ENCODE results near the gene CLDN19.
"Not testable (repeated sequence)": the region's sequence is repeated elsewhere in the genome, so short reads cannot be mapped to it uniquely, and the experiment has no call there.

CLDN19 gene

GRCh38 chr1:42737257-42737656, 2.8 kb downstream of the CLDN19 start:
- no peak for DNase-seq

DNA sequence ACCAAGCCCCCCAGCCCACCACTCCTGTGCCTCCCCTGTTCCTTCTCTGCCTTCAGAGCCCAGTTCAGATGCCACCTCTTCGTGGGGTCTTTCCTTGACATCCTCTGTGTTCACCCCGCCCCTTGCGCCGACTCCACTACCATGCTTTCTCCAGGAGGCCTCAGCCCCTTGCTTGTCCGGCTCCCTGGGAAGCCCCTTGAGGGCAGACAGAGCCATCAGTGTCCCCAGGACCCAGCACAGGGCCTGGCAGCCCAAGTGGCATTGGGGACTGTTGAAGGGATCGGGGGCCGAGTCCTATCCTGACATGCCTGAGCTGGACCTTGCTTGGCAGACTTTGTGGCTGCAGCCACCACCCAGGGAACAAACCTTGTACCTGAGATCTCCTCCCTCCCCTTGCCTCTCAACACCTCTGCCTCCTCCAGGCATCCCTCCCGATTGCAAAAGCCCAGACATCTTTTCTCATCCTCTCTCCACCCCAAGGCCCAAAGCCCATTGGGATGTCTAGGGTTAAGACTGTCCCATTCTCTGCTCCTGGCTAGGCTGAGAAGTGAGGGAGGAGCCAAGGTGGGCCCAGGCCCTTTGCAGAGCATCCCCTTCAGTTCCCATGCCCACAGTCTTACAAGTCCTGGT, 3.4 kb downstream of the CLDN19 start:
- DNase-seq, result no peak

DNA sequence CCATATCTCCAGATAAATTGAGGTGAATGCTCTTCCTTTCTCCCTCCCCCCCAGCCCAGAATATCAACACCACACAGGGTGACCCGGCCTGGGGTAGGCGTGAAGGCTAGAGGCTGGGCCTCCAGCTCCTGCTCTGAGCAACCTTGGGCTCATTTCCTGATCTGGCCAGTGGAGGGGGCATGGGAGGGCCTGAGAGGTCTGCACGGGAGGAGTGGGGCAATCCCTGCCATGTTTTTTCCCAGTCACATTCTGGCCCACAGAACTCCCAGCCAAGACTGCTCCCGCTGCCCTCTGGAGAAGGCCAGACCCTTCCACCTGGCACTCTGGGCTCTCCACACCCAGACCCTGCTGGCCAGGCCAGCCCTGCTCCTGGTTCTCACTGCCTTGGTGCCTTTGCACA, 3.9 kb downstream of the CLDN19 start:
- DNase-seq, result peak; percentile 50

DNA sequence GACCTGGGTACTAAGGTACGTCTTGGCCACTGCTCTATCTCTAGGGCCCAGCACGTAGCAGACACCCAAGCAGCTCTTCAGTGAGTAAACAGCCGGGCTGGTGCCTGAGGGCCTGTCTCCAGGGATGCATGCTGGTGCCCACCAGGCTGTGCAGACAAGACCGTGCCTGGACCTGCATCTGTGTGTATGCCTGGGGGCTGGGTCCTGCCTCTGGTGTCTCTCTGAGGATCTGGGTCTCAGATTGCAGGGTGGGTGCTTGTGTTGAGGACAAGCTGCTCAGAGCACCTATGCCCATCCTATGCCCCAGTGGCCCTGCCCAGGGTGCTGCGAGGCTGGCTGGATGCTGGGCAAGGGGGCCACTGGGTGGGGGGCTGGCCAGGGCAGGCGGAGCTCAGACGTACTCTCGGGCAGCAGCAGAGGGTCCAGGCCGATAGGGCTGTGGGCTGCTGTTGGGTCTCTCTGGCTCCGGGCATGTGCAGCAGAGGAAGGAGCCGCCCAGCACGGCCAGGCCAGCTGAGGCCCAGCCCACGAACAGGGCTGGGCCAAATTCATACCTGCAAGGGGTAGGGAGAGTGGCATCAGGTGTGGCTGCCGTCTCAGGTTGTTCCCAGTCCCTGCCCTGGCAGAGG, 4.4 kb downstream of the CLDN19 start:
- DNase-seq, result no peak

DNA sequence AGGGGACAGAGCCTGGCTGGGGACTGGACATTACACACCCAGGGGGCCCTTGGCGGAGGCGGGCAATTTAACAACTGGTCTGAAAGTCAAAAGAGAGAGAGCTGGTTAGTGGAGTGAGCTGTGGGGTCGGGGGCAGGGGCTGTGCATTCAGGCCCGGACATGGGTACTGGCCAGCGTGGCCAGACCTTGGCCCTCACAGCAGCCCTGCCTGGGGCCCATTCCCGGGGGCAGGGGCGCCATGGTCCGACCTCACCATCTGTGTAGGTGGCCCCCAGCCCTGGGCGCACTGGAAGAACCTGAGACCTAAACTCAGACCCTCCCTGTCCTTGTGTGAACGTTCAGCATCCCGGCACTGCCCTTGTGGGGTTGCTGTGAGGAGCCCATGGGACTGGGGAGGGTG, 5.0 kb downstream of the CLDN19 start:
- DNase-seq, result no peak

GRCh38 chr1:42734201-42735035, 5.6 kb downstream of the CLDN19 start:
- DNase-seq, result no peak

GRCh38 chr1:42733415-42734200, 6.4 kb downstream of the CLDN19 start:
- no peak for DNase-seq

DNA sequence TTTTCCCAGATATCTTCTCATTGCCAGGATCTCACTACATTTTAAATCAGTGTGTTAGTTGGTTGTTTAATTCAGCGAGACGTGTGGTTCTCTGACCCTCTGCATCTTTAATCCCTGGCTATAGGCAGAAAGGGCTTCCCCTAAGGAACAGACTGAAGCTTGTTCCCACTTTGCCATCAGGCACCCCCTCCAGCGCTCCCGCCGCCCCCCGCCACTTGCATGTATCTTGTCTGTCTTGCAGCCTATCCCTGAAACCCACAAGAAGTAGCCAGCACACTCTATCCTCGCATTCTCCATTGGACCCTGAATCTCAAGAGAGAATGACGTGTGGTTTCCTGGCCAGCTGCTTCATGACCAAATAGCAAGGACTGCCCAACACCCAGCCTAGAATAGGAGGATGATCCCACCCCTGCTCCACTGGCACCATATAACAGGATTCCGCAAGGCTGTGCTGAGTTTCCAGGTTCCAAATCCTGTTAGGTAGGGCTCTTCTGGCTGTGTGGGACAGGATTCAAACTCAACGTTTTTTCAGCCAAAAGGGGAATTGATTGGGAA, 7.8 kb downstream of the CLDN19 start:
- peak; percentile 95 for DNase-seq

DNA sequence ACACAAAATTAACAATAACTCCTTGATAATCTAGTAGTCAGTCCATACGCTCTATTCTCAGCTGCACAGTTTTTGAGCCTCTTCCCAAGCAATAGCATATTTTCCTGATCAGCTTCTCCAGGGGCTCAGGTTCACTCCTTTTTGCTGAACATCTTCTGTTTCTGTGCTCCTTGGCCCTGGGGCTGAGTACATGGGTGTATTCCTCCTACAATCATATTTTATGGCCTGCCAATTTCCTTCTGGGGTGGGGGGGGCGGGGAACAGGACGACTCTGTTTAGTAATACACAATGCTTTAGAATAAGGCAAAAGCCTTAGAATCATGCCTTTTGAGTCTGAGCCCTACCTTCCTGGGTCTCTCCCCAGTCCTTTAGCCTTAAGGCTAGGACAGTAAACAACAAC, 8.5 kb downstream of the CLDN19 start:
- no peak for DNase-seq

- DNase-seq, result peak; percentile 63
Observed at GRCh38 chr1:42730988-42731387, 9.0 kb downstream of the CLDN19 start.

DNA sequence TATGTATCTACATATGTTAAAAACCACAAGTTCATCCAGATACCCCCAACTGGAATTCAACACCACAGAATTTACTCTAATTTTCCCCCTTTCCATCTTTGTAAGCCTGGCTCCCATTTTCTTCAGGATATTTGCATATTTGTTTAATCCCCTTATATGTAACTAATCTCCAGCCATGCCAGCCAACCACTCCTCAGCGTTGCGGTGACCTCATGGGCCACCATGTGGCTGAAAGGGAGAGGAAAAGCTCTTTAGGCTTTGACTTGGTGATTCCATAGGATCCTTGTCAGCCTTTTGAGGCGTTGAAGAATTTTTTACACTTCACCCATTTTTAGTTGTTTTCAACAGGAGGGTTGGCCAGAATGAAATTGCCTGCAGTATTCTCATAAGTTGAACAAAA, 10.0 kb downstream of the CLDN19 start:
- peak; percentile 72 for DNase-seq

DNA sequence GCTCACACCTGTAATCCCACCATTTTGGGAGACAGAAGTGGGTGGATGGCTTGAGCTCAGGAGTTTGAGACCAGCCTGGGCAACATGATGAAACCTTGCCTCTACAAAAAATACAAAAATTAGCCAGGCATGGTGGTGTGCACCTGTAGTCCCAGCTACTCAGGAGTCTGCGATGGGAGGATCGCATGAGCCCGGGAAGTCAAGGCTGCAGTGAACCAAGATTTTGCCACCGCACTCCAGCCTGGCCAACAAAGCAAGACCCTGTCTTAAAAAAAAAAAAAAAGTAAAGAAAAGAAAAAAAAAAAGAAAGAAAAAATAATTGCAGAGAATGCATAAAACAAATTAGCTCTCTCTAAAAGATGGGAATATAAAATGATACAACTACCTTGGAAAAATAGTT, 14.2 kb downstream of the CLDN19 start:
- DNase-seq, result not testable (repeated sequence)

- no peak for DNase-seq
Observed at GRCh38 chr1:42723511-42723910, 16.5 kb downstream of the CLDN19 start.

- not testable (repeated sequence) for DNase-seq
Observed at GRCh38 chr1:42722403-42722802, 17.6 kb downstream of the CLDN19 start.

DNA sequence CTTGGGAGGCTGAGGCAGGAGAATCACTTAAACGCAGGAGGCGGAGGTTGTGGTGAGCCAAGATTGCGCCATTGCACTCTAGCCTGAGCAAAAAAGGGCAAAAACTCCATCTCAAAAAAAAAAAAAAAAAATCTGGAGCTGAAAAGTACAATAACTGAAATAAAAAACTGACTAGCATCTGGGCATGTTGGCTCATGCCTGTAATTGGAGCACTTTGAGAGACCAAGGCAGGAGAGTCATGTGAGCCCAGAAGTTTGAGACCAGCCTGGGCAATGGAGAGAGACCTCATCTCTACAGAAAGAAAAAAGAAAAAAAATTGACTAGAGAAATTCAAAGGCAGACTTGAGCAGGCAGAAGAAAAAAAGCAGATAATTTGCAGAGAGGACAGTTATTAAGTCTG, 18.1 kb downstream of the CLDN19 start:
- DNase-seq, result no peak

- DNase-seq, result no peak
Observed at GRCh38 chr1:42720868-42721267, 19.2 kb downstream of the CLDN19 start.

GRCh38 chr1:42714441-42714840, 25.6 kb downstream of the CLDN19 start:
- DNase-seq, result not testable (repeated sequence)

DNA sequence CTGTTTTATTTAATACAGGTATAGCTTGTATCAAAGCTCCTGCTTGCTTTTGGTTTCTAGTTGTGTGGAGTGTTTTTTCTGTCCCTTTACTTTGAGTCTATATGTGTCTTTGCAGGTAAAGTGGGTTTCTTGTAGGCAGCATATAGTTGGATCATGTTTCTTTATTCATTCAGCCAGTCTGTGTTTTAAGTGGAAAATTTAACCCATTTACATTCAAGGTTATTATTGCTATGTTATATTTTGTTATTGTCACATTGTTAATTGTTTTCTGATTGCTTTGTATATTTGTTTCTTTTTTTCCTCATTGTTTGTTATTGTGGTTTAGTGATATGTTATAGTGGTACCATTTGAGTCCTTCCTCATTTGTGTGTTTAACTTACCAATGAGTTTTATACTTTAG, 26.7 kb downstream of the CLDN19 start:
- DNase-seq, result no peak

DNA sequence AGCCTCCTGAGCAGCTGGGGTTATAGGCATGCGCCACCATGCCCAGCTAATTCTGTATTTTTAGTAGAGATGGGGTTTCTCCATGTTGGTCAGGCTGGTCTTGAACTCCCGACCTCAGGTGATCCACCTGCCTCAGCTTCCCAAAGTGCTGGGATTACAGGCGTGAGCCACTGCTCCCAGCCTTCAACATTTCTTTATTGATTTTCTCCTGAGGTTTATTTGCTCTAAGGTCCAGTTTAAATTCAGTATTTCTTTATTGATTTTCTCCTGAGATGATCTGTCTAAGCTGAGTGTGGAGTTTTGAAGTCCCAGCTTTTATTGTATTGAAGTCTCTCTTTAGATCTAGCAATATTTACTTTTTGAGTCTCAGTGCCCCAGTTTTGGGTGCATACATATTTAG, 27.2 kb downstream of the CLDN19 start:
- DNase-seq, result not testable (repeated sequence)

GRCh38 chr1:42703888-42704464, 36.1 kb downstream of the CLDN19 start:
- no peak for DNase-seq

DNA sequence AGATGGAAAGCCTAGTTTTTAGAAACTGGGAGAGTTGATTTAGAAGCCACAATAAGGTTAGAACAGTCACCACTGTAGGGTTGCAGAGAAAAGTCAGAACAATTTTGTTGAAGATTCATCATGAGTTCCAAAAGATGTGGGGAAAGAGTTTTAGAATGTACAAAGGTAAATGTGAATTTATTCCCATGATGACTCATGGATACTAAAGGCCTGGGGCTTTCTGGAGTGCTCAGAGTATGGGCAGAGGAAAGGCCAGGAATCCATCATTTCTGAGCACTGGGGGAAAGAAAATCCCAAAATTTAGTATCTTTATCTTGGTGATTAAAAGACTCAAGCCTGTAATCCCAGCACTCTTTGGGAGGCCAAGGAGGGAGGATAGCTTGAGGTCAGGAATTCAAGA, 40.0 kb downstream of the CLDN19 start:
- no peak for DNase-seq

GRCh38 chr1:42698081-42698813, 41.8 kb downstream of the CLDN19 start:
- DNase-seq, result no peak
